ENCODE results near the gene KCNAB3. TPM values are rescaled to one million over a fixed set of nuclear protein-coding genes. Genes with fewer than 3 reads are reported as not detected.
"Not testable (repeated sequence)": the region's sequence is repeated elsewhere in the genome, so short reads cannot be mapped to it uniquely, and the experiment has no call there.

Gene KCNAB3
- total RNA-seq, 1 donor from 2014 or later = 2.6 TPM

GRCh38 chr17:7959503-7960253 is 30.0 kb upstream of the KCNAB3 start:
- Mint-ChIP-seq H3K4me3 (ENCODE audit: unreplicated experiment) (no peak overlapping the region), H3K9me3 (ENCODE audit: unreplicated experiment) (no peaks in the 10 kb centered on the region), H3K27me3 (ENCODE audit: unreplicated experiment) (peaks cover 5% of the 10 kb centered on the region), H3K4me1 (ENCODE audit: unreplicated experiment) (peaks cover 4% of the 10 kb centered on the region), H3K36me3 (ENCODE audit: unreplicated experiment) (no peaks in the 10 kb centered on the region), H3K27ac (ENCODE audit: unreplicated experiment) (no peak overlapping the region)
- no peak for TF ChIP-seq CTCF (IDR thresholded peaks at IDR 0.05)
- no peak for DNase-seq (ENCODE audit: extremely low spot score, unreplicated experiment)

GRCh38 chr17:7956228-7956965 is 26.7 kb upstream of the KCNAB3 start:
- no peak for TF ChIP-seq CTCF (IDR thresholded peaks at IDR 0.05)
- DNase-seq (ENCODE audit: extremely low spot score, unreplicated experiment) = no peak
- no peaks in the 10 kb centered on the region for H3K9me3 Mint-ChIP-seq (ENCODE audit: unreplicated experiment)
- no peak overlapping the region for H3K27ac Mint-ChIP-seq (ENCODE audit: unreplicated experiment)
- no peak overlapping the region for H3K4me3 Mint-ChIP-seq (ENCODE audit: unreplicated experiment)
- H3K27me3 Mint-ChIP-seq (ENCODE audit: unreplicated experiment) = no peaks in the 10 kb centered on the region
- no peaks in the 10 kb centered on the region for H3K36me3 Mint-ChIP-seq (ENCODE audit: unreplicated experiment)
- H3K4me1 Mint-ChIP-seq (ENCODE audit: unreplicated experiment) = peaks cover 4% of the 10 kb centered on the region

- Mint-ChIP-seq H3K4me3 (ENCODE audit: unreplicated experiment) (no peak overlapping the region), H3K4me1 (ENCODE audit: unreplicated experiment) (peaks cover 4% of the 10 kb centered on the region), H3K36me3 (ENCODE audit: unreplicated experiment) (no peaks in the 10 kb centered on the region), H3K27ac (ENCODE audit: unreplicated experiment) (no peak overlapping the region), H3K9me3 (ENCODE audit: unreplicated experiment) (no peaks in the 10 kb centered on the region), H3K27me3 (ENCODE audit: unreplicated experiment) (no peaks in the 10 kb centered on the region)
- TF ChIP-seq CTCF (IDR thresholded peaks at IDR 0.05) = no peak
- no peak for DNase-seq (ENCODE audit: extremely low spot score, unreplicated experiment)
Measured at GRCh38 chr17:7955414-7956227, 26.0 kb upstream of the KCNAB3 start.

- not testable (repeated sequence) for DNase-seq (ENCODE audit: extremely low spot score, unreplicated experiment); H3K27me3 Mint-ChIP-seq (ENCODE audit: unreplicated experiment); H3K4me3 Mint-ChIP-seq (ENCODE audit: unreplicated experiment); H3K4me1 Mint-ChIP-seq (ENCODE audit: unreplicated experiment); H3K9me3 Mint-ChIP-seq (ENCODE audit: unreplicated experiment); H3K27ac Mint-ChIP-seq (ENCODE audit: unreplicated experiment)
- H3K36me3 Mint-ChIP-seq (ENCODE audit: unreplicated experiment) = peaks cover 20% of the 10 kb centered on the region
Measured at GRCh38 chr17:7953266-7953665, 23.6 kb upstream of the KCNAB3 start.

GRCh38 chr17:7951143-7951792 is 21.6 kb upstream of the KCNAB3 start:
- Mint-ChIP-seq H3K4me3 (ENCODE audit: unreplicated experiment) (no peak overlapping the region), H3K27me3 (ENCODE audit: unreplicated experiment) (no peaks in the 10 kb centered on the region), H3K27ac (ENCODE audit: unreplicated experiment) (no peak overlapping the region), H3K9me3 (ENCODE audit: unreplicated experiment) (no peaks in the 10 kb centered on the region), H3K36me3 (ENCODE audit: unreplicated experiment) (peaks cover 31% of the 10 kb centered on the region), H3K4me1 (ENCODE audit: unreplicated experiment) (peaks cover 2% of the 10 kb centered on the region)
- no peak for DNase-seq (ENCODE audit: extremely low spot score, unreplicated experiment)
- TF ChIP-seq CTCF (IDR thresholded peaks at IDR 0.05) = no peak
